Ecto neural progenitor cell (in vitro differentiated cells): Measurements from ENCODE around the gene MRGPRE.

ENCODE experiments used
- DNase-seq: peaks from one replicate; pipeline ENCODE4 v3.0.0-alpha.2; 2018; ENCODE audit warnings: low spot score

The MRGPRE gene

GRCh38 chr11:3213659-3214419 is 18.4 kb downstream of the MRGPRE start:
- no peak for DNase-seq

- no peak for DNase-seq
These were observed 23.9 kb downstream of the MRGPRE start for GRCh38 chr11:3208272-3208671.

GRCh38 chr11:3207526-3208189 is 24.6 kb downstream of the MRGPRE start:
- no peak for DNase-seq

GRCh38 chr11:3206922-3207204 is 25.4 kb downstream of the MRGPRE start:
- no peak for DNase-seq

GRCh38 chr11:3206156-3206921 is 25.9 kb downstream of the MRGPRE start:
- no peak for DNase-seq

GRCh38 chr11:3205261-3206155 is 26.7 kb downstream of the MRGPRE start:
- no peak for DNase-seq

GRCh38 chr11:3204141-3205015 is 27.8 kb downstream of the MRGPRE start:
- no peak for DNase-seq

- DNase-seq = no peak
These were observed 28.8 kb downstream of the MRGPRE start for GRCh38 chr11:3203221-3204043.

- DNase-seq = no peak
These were observed 29.5 kb downstream of the MRGPRE start for GRCh38 chr11:3202759-3203158.

- DNase-seq = no peak
These were observed 29.9 kb downstream of the MRGPRE start for GRCh38 chr11:3202305-3202704.

GRCh38 chr11:3201677-3202181 is 30.5 kb downstream of the MRGPRE start:
- no peak for DNase-seq

- no peak for DNase-seq
These were observed 31.1 kb downstream of the MRGPRE start for GRCh38 chr11:3201112-3201581.

- peak; percentile 38 for DNase-seq
These were observed 31.7 kb downstream of the MRGPRE start for GRCh38 chr11:3200388-3201111.

- DNase-seq = peak; percentile 33
These were observed 32.5 kb downstream of the MRGPRE start for GRCh38 chr11:3199537-3200295.

- DNase-seq = no peak
These were observed 33.4 kb downstream of the MRGPRE start for GRCh38 chr11:3198815-3199214.

- DNase-seq = no peak
These were observed 34.2 kb downstream of the MRGPRE start for GRCh38 chr11:3197878-3198528.

- DNase-seq = no peak
These were observed 35.0 kb downstream of the MRGPRE start for GRCh38 chr11:3197044-3197695.
